BJ (cell line): ENCODE measurements around the gene WDR12. TPM values are rescaled to one million over a fixed set of nuclear protein-coding genes. Genes with fewer than 3 reads are reported as not detected.
A peak's percentile ranks its signal among the peaks of the same experiment; 100 is the strongest.
"Not testable (repeated sequence)": the region's sequence is repeated elsewhere in the genome, so short reads cannot be mapped to it uniquely, and the experiment has no call there.

ENCODE experiments used
- CTCF ChIA-PET: fragments of 350-600 bp; formaldehyde crosslinking; extraction: SDS; loops from one replicate; lab custom pipeline; 2021; ENCODE audit warnings: antibody characterized with exemption, inconsistent platforms; lab: Yijun Ruan, JAX
- POLR2A ChIA-PET: fragments of 300-600 bp; sonication (Branson Sonifier 250); formaldehyde crosslinking; extraction: SDS; loops from one replicate; lab custom pipeline; 2021; ENCODE audit warnings: antibody characterized with exemption; lab: Charles Lee
- DNase-seq: peaks from one replicate; pipeline ENCODE4 v3.0.0-alpha.2; 2011; ENCODE audit warnings: low read depth
- H3K27me3 ChIP-seq: 2 replicates; pipeline ENCODE4 v1.6.0; 2011; ENCODE audit warnings: low read length; ENCODE audit not compliant: control insufficient read depth, insufficient read depth
- H3K36me3 ChIP-seq: 2 replicates; pipeline ENCODE4 v1.5.1; 2011; ENCODE audit warnings: low read length; ENCODE audit not compliant: control insufficient read depth, insufficient read depth
- H3K4me3 ChIP-seq: 2 replicates; pipeline ENCODE4 v1.5.1; 2011; ENCODE audit warnings: low read depth, mild to moderate bottlenecking, control low read depth, low read length
- CTCF ChIP-seq: IDR thresholded peaks from 2 replicates; pipeline ENCODE4 v1.5.1; 2011; ENCODE audit warnings: low read depth, mild to moderate bottlenecking, control low read depth, inconsistent platforms, low read length, moderate library complexity; ENCODE audit not compliant: insufficient read depth
- polyA minus RNA-seq: library from RNA; depleted of rRNA, polyadenylated mRNA; stranded (reverse); fragments of >200 nt; gene quantifications from 2 replicates; pipeline ENCODE4 v1.2.3, GENCODE V29; 2011; rRNA and poly(A)+ RNA removed
- polyA plus RNA-seq: library from polyadenylated mRNA; depleted of rRNA; stranded (reverse); fragments of >200 nt; gene quantifications from 2 replicates; pipeline ENCODE4 v1.2.3, GENCODE V29; 2011; rRNA removed

WDR12 gene
- 10.6 and 26.3 TPM in 2 replicates for polyA plus RNA-seq
- 4.6 and 10.4 TPM in 2 replicates for polyA minus RNA-seq

- no peak for TF ChIP-seq CTCF
- Histone ChIP-seq H3K4me3 (peak within 1 kb of the TSS; percentile 65), H3K27me3 (no peaks in the 10 kb centered on the region), H3K36me3 (no peaks in the 10 kb centered on the region)
- ChIA-PET POLR2A (interaction anchor here (0.6 kb wide), 2 partner anchors 29 to 111 kb away, joined by 3 to 8 read pairs; no protein-coding TSS in a partner anchor), CTCF (interaction anchor here (0.6 kb wide), 2 partner anchors 67 to 90 kb away, joined by 3 read pairs; no protein-coding TSS in a partner anchor)
- peak; percentile 73 for DNase-seq
These were observed at the start of gene WDR12, which contains the start of gene CARF for GRCh38 chr2:202911512-202912341. Gene WDR12, minus strand, starts transcription at chr2:202911673. Its CDS starts 197 bp downstream, at chr2:202911476. Gene CARF, plus strand, starts transcription at chr2:202912275. Its CDS starts 29,628 bp downstream, at chr2:202941903.

- no peak overlapping the region for H3K4me3 ChIP-seq
- TF ChIP-seq CTCF: no peak
- H3K36me3 ChIP-seq: no peaks in the 10 kb centered on the region
- CTCF ChIA-PET: no interaction called here
- no peak for DNase-seq
- no peaks in the 10 kb centered on the region for H3K27me3 ChIP-seq
- POLR2A ChIA-PET: no interaction called here
These were observed 49.1 kb upstream of the WDR12 start for GRCh38 chr2:202960524-202960923.

GRCh38 chr2:202950592-202950991 lies 39.1 kb upstream of the WDR12 start:
- POLR2A ChIA-PET: no interaction called here
- DNase-seq: no peak
- CTCF ChIA-PET: interaction anchor here (1.0 kb wide), 1 partner anchor 16 kb away, joined by 3 read pairs; no protein-coding TSS in a partner anchor
- H3K27me3 ChIP-seq: no peaks in the 10 kb centered on the region
- no peak for TF ChIP-seq CTCF
- no peak overlapping the region for H3K4me3 ChIP-seq
- H3K36me3 ChIP-seq: no peaks in the 10 kb centered on the region

GRCh38 chr2:202949333-202949732 lies 37.9 kb upstream of the WDR12 start:
- H3K36me3 ChIP-seq, DNase-seq, H3K27me3 ChIP-seq, H3K4me3 ChIP-seq, POLR2A ChIA-PET: not testable (repeated sequence)
- CTCF ChIA-PET: interaction anchor here (0.8 kb wide), 1 partner anchor 15 kb away, joined by 3 read pairs; no protein-coding TSS in a partner anchor

GRCh38 chr2:202945497-202945896 lies 34.0 kb upstream of the WDR12 start:
- no peak overlapping the region for H3K4me3 ChIP-seq
- CTCF ChIA-PET: no interaction called here
- H3K36me3 ChIP-seq: no peaks in the 10 kb centered on the region
- no peaks in the 10 kb centered on the region for H3K27me3 ChIP-seq
- DNase-seq: no peak
- POLR2A ChIA-PET: no interaction called here
- no peak for TF ChIP-seq CTCF
